H9 (cell line): Measurements from ENCODE around the gene ACER3. TPM values are rescaled to one million over a fixed set of nuclear protein-coding genes. Genes with fewer than 3 reads are reported as not detected.

Experiments
- DNase-seq: peaks from one replicate; pipeline ENCODE4 v3.0.0-alpha.2; 2017
- H2AFZ ChIP-seq: one replicate; pipeline ENCODE4 v1.6.1; 2013; ENCODE audit warnings: mild to moderate bottlenecking, low read length, control low read depth, moderate library complexity
- H2AK5ac ChIP-seq: 2 replicates; pipeline ENCODE4 v1.6.1; 2013; ENCODE audit warnings: low read length, control low read depth, mixed read lengths; ENCODE audit not compliant: insufficient read length
- H2BK120ac ChIP-seq: one replicate; pipeline ENCODE4 v1.6.1; 2013; ENCODE audit warnings: low read depth, mild to moderate bottlenecking, low read length, control low read depth, inconsistent platforms; ENCODE audit not compliant: poor library complexity, severe bottlenecking
- H2BK12ac ChIP-seq: 2 replicates; pipeline ENCODE4 v1.6.1; 2013; ENCODE audit warnings: low read length, control low read depth, mixed read lengths, low read depth; ENCODE audit not compliant: insufficient read length
- H2BK15ac ChIP-seq: 2 replicates; pipeline ENCODE4 v1.6.1; 2013; ENCODE audit warnings: low read depth, low read length, control low read depth
- H2BK20ac ChIP-seq: one replicate; pipeline ENCODE4 v1.6.1; 2013; ENCODE audit warnings: low read depth, mild to moderate bottlenecking, low read length, control low read depth, inconsistent platforms; ENCODE audit not compliant: poor library complexity, severe bottlenecking
- H2BK5ac ChIP-seq: 2 replicates; pipeline ENCODE4 v1.6.1; 2013; ENCODE audit warnings: low read length, control low read depth, mixed read lengths; ENCODE audit not compliant: insufficient read length
- H3K14ac ChIP-seq: 2 replicates; pipeline ENCODE4 v1.6.1; 2013; ENCODE audit warnings: low read length, control low read depth; ENCODE audit not compliant: insufficient read depth
- H3K18ac ChIP-seq: 2 replicates; pipeline ENCODE4 v1.6.1; 2013; ENCODE audit warnings: low read depth, mild to moderate bottlenecking, mixed read lengths, low read length, control low read depth; ENCODE audit not compliant: insufficient read length
- H3K23ac ChIP-seq: 2 replicates; pipeline ENCODE4 v1.6.1; 2013; ENCODE audit warnings: low read length, control low read depth, mixed read lengths, low read depth; ENCODE audit not compliant: insufficient read length
- H3K23me2 ChIP-seq: 2 replicates; pipeline ENCODE4 v1.6.1; 2013; ENCODE audit warnings: low read depth, mild to moderate bottlenecking, mixed read lengths, low read length, control low read depth; ENCODE audit not compliant: insufficient read length, poor library complexity, severe bottlenecking
- H3K27ac ChIP-seq: 2 replicates; pipeline ENCODE4 v1.5.1; 2013; ENCODE audit warnings: low read length, control low read depth, mixed read lengths, low read depth; ENCODE audit not compliant: insufficient read length
- H3K27me3 ChIP-seq: 2 replicates; pipeline ENCODE4 v1.6.1; 2013; ENCODE audit warnings: low read length, control low read depth, inconsistent platforms; ENCODE audit not compliant: insufficient read depth
- H3K4ac ChIP-seq: 2 replicates; pipeline ENCODE4 v1.6.1; 2013; ENCODE audit warnings: low read depth, mild to moderate bottlenecking, control low read depth, inconsistent platforms, low read length, moderate library complexity
- H3K4me1 ChIP-seq: 2 replicates; pipeline ENCODE4 v1.6.1; 2013; ENCODE audit warnings: low read length, control low read depth, inconsistent platforms; ENCODE audit not compliant: insufficient read depth
- H3K4me2 ChIP-seq: 2 replicates; pipeline ENCODE4 v1.6.1; 2013; ENCODE audit warnings: low read length, control low read depth, mixed read lengths; ENCODE audit not compliant: insufficient read length, insufficient read depth
- H3K56ac ChIP-seq: 2 replicates; pipeline ENCODE4 v1.6.1; 2013; ENCODE audit warnings: low read depth, mild to moderate bottlenecking, mixed read lengths, low read length, control low read depth; ENCODE audit not compliant: insufficient read length
- H3K79me1 ChIP-seq: 2 replicates; pipeline ENCODE4 v1.6.1; 2013; ENCODE audit warnings: low read depth, mild to moderate bottlenecking, moderate library complexity, low read length, control low read depth, inconsistent platforms; ENCODE audit not compliant: insufficient read depth, poor library complexity, severe bottlenecking
- H3K79me2 ChIP-seq: 2 replicates; pipeline ENCODE4 v1.6.1; 2013; ENCODE audit warnings: low read length, control low read depth, inconsistent platforms; ENCODE audit not compliant: insufficient read depth
- H3K9ac ChIP-seq: 2 replicates; pipeline ENCODE4 v1.6.1; 2013; ENCODE audit warnings: low read length, control low read depth, mixed read lengths; ENCODE audit not compliant: insufficient read length; ENCODE audit errors: extremely low read depth
- H3K9me3 ChIP-seq: one replicate; pipeline ENCODE4 v1.6.1; 2013; ENCODE audit warnings: low read depth, low read length, inconsistent platforms; ENCODE audit not compliant: control insufficient read depth
- H3T11ph ChIP-seq: one replicate; pipeline ENCODE4 v1.6.1; 2013; ENCODE audit warnings: mild to moderate bottlenecking, low read length, control low read depth, inconsistent platforms
- H4K20me1 ChIP-seq: one replicate; pipeline ENCODE4 v1.6.1; 2013; ENCODE audit not compliant: control insufficient read depth, insufficient read length, insufficient read depth
- H4K5ac ChIP-seq: 2 replicates; pipeline ENCODE4 v1.6.1; 2013; ENCODE audit warnings: low read depth, mild to moderate bottlenecking, mixed read lengths, low read length, control low read depth; ENCODE audit not compliant: insufficient read length
- H4K8ac ChIP-seq: replicated peaks from 2 replicates; pipeline ENCODE4 v1.6.1; 2013; ENCODE audit warnings: low read length, control low read depth, mixed read lengths, low read depth; ENCODE audit not compliant: insufficient read length
- H4K91ac ChIP-seq: 2 replicates; pipeline ENCODE4 v1.6.1; 2013; ENCODE audit warnings: low read depth, mild to moderate bottlenecking, moderate library complexity, mixed read lengths, low read length, control low read depth; ENCODE audit not compliant: insufficient read length
- H3K27ac Mint-ChIP-seq, 3 experiments: 2 replicates in 2 of 3; 3 replicates in 1 of 3; pipeline ENCODE4 v1.8.0; 2020 to 2021; ENCODE audit warnings: mixed read lengths in 3 of 3, mild to moderate bottlenecking in 1 of 3, moderate library complexity in 1 of 3
- H3K27me3 Mint-ChIP-seq: 2 replicates; pipeline ENCODE4 v1.8.0; 2021; ENCODE audit warnings: low read depth, mild to moderate bottlenecking, moderate library complexity, mixed read lengths
- H3K36me3 Mint-ChIP-seq, 3 experiments: 2 replicates in 2 of 3; 3 replicates in 1 of 3; pipeline ENCODE4 v1.8.0; 2020 to 2021; ENCODE audit warnings: low read depth in 3 of 3, mixed read lengths in 3 of 3; ENCODE audit not compliant: insufficient read depth in 1 of 3
- H3K4me1 Mint-ChIP-seq, 2 experiments: 2 replicates each; pipeline ENCODE4 v1.8.0; 2020; ENCODE audit warnings: mixed read lengths in 2 of 2
- H3K4me3 Mint-ChIP-seq, 2 experiments: 2 replicates in 1 of 2; 3 replicates in 1 of 2; pipeline ENCODE4 v1.8.0; 2020 to 2021; ENCODE audit warnings: mild to moderate bottlenecking in 2 of 2, mixed read lengths in 2 of 2, moderate library complexity in 1 of 2
- H3K9me3 Mint-ChIP-seq, 2 experiments: 2 replicates in 1 of 2; 3 replicates in 1 of 2; pipeline ENCODE4 v1.8.0; 2020; ENCODE audit warnings: mild to moderate bottlenecking in 2 of 2, mixed read lengths in 2 of 2, moderate library complexity in 1 of 2
- WGBS: extraction: QIAGEN DNeasy Blood & Tissue Kit; methylation state at CpG from one replicate; pipeline ENCODE4 v1.1.7; 2013; ENCODE audit warnings: missing lambda C conversion rate, low lambda C conversion rate, mixed read lengths; ENCODE audit not compliant: insufficient read length; ENCODE audit errors: extremely low coverage; 5-methylcytosine and 5-hydroxymethylcytosine counted together
- total RNA-seq: library from RNA; stranded (reverse); gene quantifications from 2 replicates; pipeline ENCODE4 v1.2.1, GENCODE V29; 2021
- TF ChIP-seq, protein P1 (sequence below): fragments of 200-600 bp; sonication (generic); conservative IDR thresholded peaks from 3 replicates; pipeline ENCODE4 v1.8.0; 2021; ENCODE audit warnings: antibody characterized with exemption, mild to moderate bottlenecking

The ACER3 gene
- total RNA-seq, 1 experiment from 2014 or later, result 14.7 TPM

DNA sequence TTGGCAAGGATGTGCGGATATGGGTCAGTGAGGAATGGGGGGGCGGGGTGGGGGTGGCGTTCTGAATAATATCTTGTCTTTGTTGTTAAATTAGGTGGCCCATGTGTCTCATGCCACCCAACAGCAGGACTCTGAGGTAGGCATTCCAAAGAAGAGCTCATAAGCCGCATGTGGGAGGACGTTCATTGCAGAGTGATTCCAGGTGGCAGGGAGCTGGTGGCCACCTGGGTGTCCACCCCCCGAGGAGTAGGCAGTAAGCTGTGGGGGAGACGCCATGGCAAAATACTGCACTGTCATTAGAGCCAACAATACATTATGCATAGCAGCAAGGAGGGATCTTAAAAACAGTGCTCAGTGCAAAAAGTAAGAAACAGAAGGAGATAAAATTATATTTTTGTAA is 191.8 kb downstream of the ACER3 start:
- Histone ChIP-seq H2AK5ac (no peak overlapping the region), H3K23ac (no peak overlapping the region), H3K9me3 (no peaks in the 10 kb centered on the region), H3K27me3 (no peaks in the 10 kb centered on the region), H2BK12ac (no peak overlapping the region), H2BK5ac (no peak overlapping the region), H3K4me2 (no peak overlapping the region), H2BK20ac (no peak overlapping the region), H4K8ac (no peak overlapping the region), H3K79me2 (no peaks in the 10 kb centered on the region), H3K4ac (no peak overlapping the region), H3K79me1 (no peaks in the 10 kb centered on the region), H3T11ph (no peak overlapping the region), H3K4me1 (no peaks in the 10 kb centered on the region), H3K27ac (no peak overlapping the region), H4K91ac (no peak overlapping the region), H2AFZ (no peak overlapping the region), H4K20me1 (no peaks in the 10 kb centered on the region), H4K5ac (no peak overlapping the region), H2BK120ac (no peak overlapping the region), H2BK15ac (no peak overlapping the region), H3K14ac (no peak overlapping the region), H3K23me2 (no peaks in the 10 kb centered on the region), H3K9ac (no peak overlapping the region), H3K56ac (no peak overlapping the region), H3K18ac (no peak overlapping the region)
- WGBS, result no CpG with 5 or more reads among the region's 7 CpGs
- Mint-ChIP-seq H3K4me3 (no peak overlapping the region), H3K27ac (no peak overlapping the region), H3K9me3 (peaks cover 7 to 21% of the 10 kb centered on the region in 2 experiments), H3K27me3 (no peaks in the 10 kb centered on the region), H3K36me3 (no peaks in the 10 kb centered on the region; a peak in 2 of 7 replicates), H3K4me1 (peaks cover 21 to 22% of the 10 kb centered on the region in 2 experiments)
- no peak for DNase-seq
- TF ChIP-seq, protein P1, sequence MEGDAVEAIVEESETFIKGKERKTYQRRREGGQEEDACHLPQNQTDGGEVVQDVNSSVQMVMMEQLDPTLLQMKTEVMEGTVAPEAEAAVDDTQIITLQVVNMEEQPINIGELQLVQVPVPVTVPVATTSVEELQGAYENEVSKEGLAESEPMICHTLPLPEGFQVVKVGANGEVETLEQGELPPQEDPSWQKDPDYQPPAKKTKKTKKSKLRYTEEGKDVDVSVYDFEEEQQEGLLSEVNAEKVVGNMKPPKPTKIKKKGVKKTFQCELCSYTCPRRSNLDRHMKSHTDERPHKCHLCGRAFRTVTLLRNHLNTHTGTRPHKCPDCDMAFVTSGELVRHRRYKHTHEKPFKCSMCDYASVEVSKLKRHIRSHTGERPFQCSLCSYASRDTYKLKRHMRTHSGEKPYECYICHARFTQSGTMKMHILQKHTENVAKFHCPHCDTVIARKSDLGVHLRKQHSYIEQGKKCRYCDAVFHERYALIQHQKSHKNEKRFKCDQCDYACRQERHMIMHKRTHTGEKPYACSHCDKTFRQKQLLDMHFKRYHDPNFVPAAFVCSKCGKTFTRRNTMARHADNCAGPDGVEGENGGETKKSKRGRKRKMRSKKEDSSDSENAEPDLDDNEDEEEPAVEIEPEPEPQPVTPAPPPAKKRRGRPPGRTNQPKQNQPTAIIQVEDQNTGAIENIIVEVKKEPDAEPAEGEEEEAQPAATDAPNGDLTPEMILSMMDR, result no peak
